A549 (cell line): ENCODE results near the gene ANKRD33. TPM values are rescaled to one million over a fixed set of nuclear protein-coding genes. Genes with fewer than 3 reads are reported as not detected.

Source experiments
- ATAC-seq, 2 experiments: fragments of 200-7000 bp in 1 of 2; fragments of >200 bp in 1 of 2; cut with Nextera tagmentation in 1 of 2; cut with Tn5 transposase in 1 of 2; 3 replicates each; pipeline versions ENCODE4 v1.8.0 to v1.9.1; 2018 to 2020; ENCODE audit warnings: mild to moderate bottlenecking in 1 of 2, moderate library complexity in 1 of 2
- CTCF ChIA-PET: fragments of 300-600 bp; sonication (Branson Sonifier 250); formaldehyde crosslinking; extraction: SDS; loops from one replicate; lab custom pipeline; 2021; ENCODE audit warnings: antibody characterized with exemption, inconsistent platforms; lab: Yijun Ruan, JAX
- POLR2A ChIA-PET: fragments of 350-600 bp; formaldehyde crosslinking; extraction: SDS; loops from one replicate; lab custom pipeline; 2021; ENCODE audit warnings: antibody characterized with exemption, inconsistent platforms; lab: Yijun Ruan, JAX
- DNase-seq, 2 experiments: peaks; one replicate each; pipeline versions ENCODE4 v3.0.0 to v3.0.0-alpha.2; 2011 to 2016; ENCODE audit warnings: low read depth in 1 of 2, low spot score in 1 of 2
- FAIRE-seq: peaks from 2 replicates; lab custom pipeline; 2011; peaks lifted over from hg19 to GRCh38; lab: Jason Lieb, UNC
- H3K27ac ChIP-seq, 2 experiments: fragments of >200 bp; sonication (Bioruptor Twin); formaldehyde crosslinking; 3 replicates each; pipeline ENCODE4 v1.5.1; 2016 to 2017
- H3K4me1 ChIP-seq: fragments of >200 bp; sonication (Bioruptor Twin); formaldehyde crosslinking; 3 replicates; pipeline ENCODE4 v1.6.1; 2016
- H3K4me2 ChIP-seq: fragments of >200 bp; sonication (Bioruptor Twin); formaldehyde crosslinking; 3 replicates; pipeline ENCODE4 v1.6.1; 2016
- H3K4me3 ChIP-seq: fragments of >200 bp; sonication (Bioruptor Twin); formaldehyde crosslinking; 3 replicates; pipeline ENCODE4 v1.5.1; 2016
- H3K9me3 ChIP-seq: fragments of >200 bp; sonication (Bioruptor Twin); formaldehyde crosslinking; 3 replicates; pipeline ENCODE4 v1.6.1; 2016
- ATOH8 ChIP-seq: fragments of 250-450 bp; sonication (Bioruptor Pico); IDR thresholded peaks from 2 replicates; pipeline ENCODE4 v1.5.0; 2020; ENCODE audit warnings: low read depth, mild to moderate bottlenecking, moderate library complexity
- CBX2 ChIP-seq: fragments of 200-600 bp; sonication (generic); IDR thresholded peaks from 2 replicates; pipeline ENCODE4 v1.6.1; 2016; ENCODE audit warnings: low read depth, mild to moderate bottlenecking, borderline replicate concordance
- CBX8 ChIP-seq: fragments of 200-600 bp; sonication (generic); IDR thresholded peaks from 2 replicates; pipeline ENCODE4 v1.6.1; 2016
- CHD2 ChIP-seq: fragments of 150-350 bp; IDR thresholded peaks from 2 replicates; pipeline ENCODE4 v1.6.1; 2014; ENCODE audit warnings: low read length; ENCODE audit not compliant: partially characterized antibody
- EHMT2 ChIP-seq: fragments of 200-600 bp; sonication (generic); IDR thresholded peaks from 2 replicates; pipeline ENCODE4 v1.6.1; 2016; ENCODE audit warnings: antibody characterized with exemption, low read depth, mild to moderate bottlenecking, moderate library complexity
- ELK1 ChIP-seq: fragments of 150-350 bp; IDR thresholded peaks from 2 replicates; pipeline ENCODE4 v1.6.1; 2014; ENCODE audit warnings: low read depth, mild to moderate bottlenecking, low read length
- EP300 ChIP-seq, 2 experiments: fragments of >200 bp; sonication (Bioruptor Twin); formaldehyde crosslinking; IDR thresholded peaks; 2 replicates in 1 of 2; 3 replicates in 1 of 2; pipeline ENCODE4 v1.6.1; 2016 to 2017
- FOXS1 ChIP-seq: fragments of 250-450 bp; sonication (Bioruptor Pico); IDR thresholded peaks from 2 replicates; pipeline ENCODE4 v1.5.0; 2020; ENCODE audit warnings: mild to moderate bottlenecking, moderate library complexity
- HOXA7 ChIP-seq: fragments of 250-450 bp; sonication (Bioruptor Pico); IDR thresholded peaks from 2 replicates; pipeline ENCODE4 v1.5.0; 2020; ENCODE audit warnings: mild to moderate bottlenecking, moderate library complexity
- HOXB5 ChIP-seq: fragments of 250-450 bp; sonication (Bioruptor Pico); IDR thresholded peaks from 2 replicates; pipeline ENCODE4 v1.5.0; 2020; ENCODE audit warnings: mild to moderate bottlenecking, moderate library complexity
- MAFK ChIP-seq: fragments of 450-650 bp; IDR thresholded peaks from 2 replicates; pipeline ENCODE4 v1.6.1; 2014; ENCODE audit not compliant: partially characterized antibody
- MAZ ChIP-seq: fragments of 150-350 bp; IDR thresholded peaks from 2 replicates; pipeline ENCODE4 v1.6.1; 2014; ENCODE audit warnings: antibody characterized with exemption, low read depth, low read length, borderline replicate concordance
- MYC ChIP-seq: IDR thresholded peaks from 2 replicates; pipeline ENCODE4 v1.6.1; 2012; ENCODE audit warnings: mild to moderate bottlenecking, inconsistent platforms, low read length, improper control_type of control experiment, borderline replicate concordance
- NPAS2 ChIP-seq: fragments of 250-450 bp; sonication (Bioruptor Pico); IDR thresholded peaks from 2 replicates; pipeline ENCODE4 v1.8.0; 2022; ENCODE audit warnings: mild to moderate bottlenecking, moderate library complexity, borderline replicate concordance
- NR3C1 ChIP-seq: fragments of >200 bp; sonication (Bioruptor Twin); formaldehyde crosslinking; IDR thresholded peaks from 3 replicates; pipeline ENCODE4 v1.6.1; 2017
- RAD21 ChIP-seq, 2 experiments: fragments of >200 bp in 1 of 2; sonication (Bioruptor Twin) in 1 of 2; formaldehyde crosslinking in 1 of 2; IDR thresholded peaks in 1 of 2; conservative IDR thresholded peaks in 1 of 2; 2 replicates in 1 of 2; 3 replicates in 1 of 2; pipeline ENCODE4 v1.6.1; 2012 to 2018; ENCODE audit warnings: inconsistent platforms in 1 of 2
- RARB ChIP-seq: fragments of 250-450 bp; sonication (Bioruptor Pico); IDR thresholded peaks from 2 replicates; pipeline ENCODE4 v1.8.0; 2021; ENCODE audit warnings: mild to moderate bottlenecking, moderate library complexity
- REST ChIP-seq: fragments of 200-600 bp; sonication (generic); IDR thresholded peaks from 2 replicates; pipeline ENCODE4 v1.6.1; 2016; ENCODE audit warnings: antibody characterized with exemption, mild to moderate bottlenecking, moderate library complexity
- RNF2 ChIP-seq: fragments of 200-600 bp; sonication (generic); IDR thresholded peaks from 2 replicates; pipeline ENCODE4 v1.6.1; 2016; ENCODE audit warnings: low read depth, mild to moderate bottlenecking, antibody characterized with exemption, moderate library complexity, borderline replicate concordance
- TFCP2L1 ChIP-seq: fragments of 250-450 bp; sonication (Bioruptor Pico); IDR thresholded peaks from 2 replicates; pipeline ENCODE4 v1.5.0; 2021; ENCODE audit warnings: mild to moderate bottlenecking
- ZFP36 ChIP-seq: fragments of 450-650 bp; IDR thresholded peaks from 2 replicates; pipeline ENCODE4 v1.6.1; 2014; ENCODE audit warnings: borderline replicate concordance; ENCODE audit not compliant: partially characterized antibody
- WGBS: methylation state at CpG from one replicate; pipeline ENCODE4 v1.1.6; 2017; ENCODE audit errors: missing lambda C conversion rate; 5-methylcytosine and 5-hydroxymethylcytosine counted together
- polyA plus RNA-seq, 4 experiments: library from polyadenylated mRNA; depleted of rRNA in 3 of 4; stranded (reverse); fragments of >200 nt; fragmentation: RNase III in 1 of 4; extraction: RNeasy Plus Mini Kit Qiagen cat#74134 plus additional on column Dnase treatment in 1 of 4; gene quantifications; 2 replicates in 3 of 4; 3 replicates in 1 of 4; pipeline ENCODE4 v1.2.3, GENCODE V29; 2011 to 2017
- TF ChIP-seq, protein P1 (sequence below): IDR thresholded peaks from 2 replicates; pipeline ENCODE4 v1.6.1; 2012; ENCODE audit warnings: low read depth, borderline replicate concordance
- TF ChIP-seq, protein P2 (sequence below): fragments of 450-650 bp; IDR thresholded peaks from 2 replicates; pipeline ENCODE4 v1.6.1; 2014; ENCODE audit warnings: antibody characterized with exemption

The ANKRD33 gene
- polyA plus RNA-seq, 2 of the 4 experiments (the other 2 are of a cell fraction) = not detected

GRCh38 chr12:51917041-51917590 is 29.2 kb downstream of the ANKRD33 start (continued):
- TF ChIP-seq REST (no peak), TFCP2L1 (CRISPR knock-in tag) (no peak), RNF2 (no peak), MYC (no peak), FOXS1 (CRISPR knock-in tag) (no peak), NR3C1 (no peak)

DNA sequence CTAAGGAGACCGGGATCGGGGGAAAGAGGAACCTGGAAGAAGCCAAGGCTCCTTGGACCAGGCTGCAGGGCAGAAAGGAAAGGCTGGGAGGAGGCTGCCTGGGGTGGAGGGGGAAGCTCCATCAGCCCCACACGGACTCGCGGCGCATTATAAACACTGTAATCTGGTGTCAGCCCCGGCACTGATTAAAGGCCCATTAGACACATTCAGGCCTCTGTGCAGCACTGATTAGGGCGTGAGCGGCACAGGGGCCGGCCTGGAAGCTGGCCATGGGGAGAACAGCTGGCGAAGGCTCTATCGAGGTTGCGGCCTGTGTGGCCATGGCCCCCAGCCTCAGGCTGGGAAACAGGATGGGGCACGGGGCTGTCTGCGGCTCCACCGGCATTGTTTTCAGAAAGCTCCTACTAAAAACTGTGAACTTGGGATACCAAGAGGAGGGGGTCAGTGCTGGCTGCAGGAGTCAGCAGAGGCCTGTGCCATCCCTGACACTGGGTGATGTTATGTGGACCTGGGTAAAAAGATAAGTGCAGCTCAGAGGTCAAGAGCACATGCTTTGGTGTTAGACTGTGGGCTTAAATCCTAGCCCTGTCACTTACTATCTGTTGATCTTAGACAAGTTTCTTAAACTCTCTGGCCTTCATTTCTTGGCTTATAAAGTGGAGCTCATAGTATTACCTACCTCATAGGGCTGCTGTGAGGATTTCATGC is 30.0 kb downstream of the ANKRD33 start:
- ATAC-seq = no peak
- H3K4me1 ChIP-seq = peaks cover 4% of the 10 kb centered on the region; the same call in 2 of the 3 replicates
- no peak overlapping the region for H3K27ac ChIP-seq
- H3K9me3 ChIP-seq = no peaks in the 10 kb centered on the region
- CTCF ChIA-PET = interaction anchor here (0.7 to 1.3 kb wide), 7 partner anchors 9 to 107 kb away, joined by 3 to 5 read pairs (median 3); partner anchors contain the start of gene ACVRL1
- 94% methylated on average over 16 of the region's 16 CpGs for WGBS
- no peak overlapping the region for H3K4me2 ChIP-seq
- no peak for TF ChIP-seq EP300 (IDR thresholded peaks at IDR 0.05)
- TF ChIP-seq MAFK = no peak
- TF ChIP-seq, protein P1, sequence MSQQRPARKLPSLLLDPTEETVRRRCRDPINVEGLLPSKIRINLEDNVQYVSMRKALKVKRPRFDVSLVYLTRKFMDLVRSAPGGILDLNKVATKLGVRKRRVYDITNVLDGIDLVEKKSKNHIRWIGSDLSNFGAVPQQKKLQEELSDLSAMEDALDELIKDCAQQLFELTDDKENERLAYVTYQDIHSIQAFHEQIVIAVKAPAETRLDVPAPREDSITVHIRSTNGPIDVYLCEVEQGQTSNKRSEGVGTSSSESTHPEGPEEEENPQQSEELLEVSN = no peak
- no peak for TF ChIP-seq CBX8
- no peak for TF ChIP-seq HOXA7 (CRISPR knock-in tag)
- TF ChIP-seq NPAS2 (CRISPR knock-in tag) = no peak
- no peak for TF ChIP-seq ATOH8
- no peak for TF ChIP-seq HOXB5 (CRISPR knock-in tag)
- no peak for TF ChIP-seq CBX2
- no peak for TF ChIP-seq ELK1
- no peak for TF ChIP-seq CHD2
- TF ChIP-seq RARB (CRISPR knock-in tag) = no peak
- no peak for TF ChIP-seq RAD21 (conservative IDR thresholded peaks at IDR 0.05 in 1 of 2, IDR thresholded peaks at IDR 0.05 in 1 of 2)
- no peak for TF ChIP-seq ZFP36
- TF ChIP-seq EHMT2 = no peak
- TF ChIP-seq, protein P2, sequence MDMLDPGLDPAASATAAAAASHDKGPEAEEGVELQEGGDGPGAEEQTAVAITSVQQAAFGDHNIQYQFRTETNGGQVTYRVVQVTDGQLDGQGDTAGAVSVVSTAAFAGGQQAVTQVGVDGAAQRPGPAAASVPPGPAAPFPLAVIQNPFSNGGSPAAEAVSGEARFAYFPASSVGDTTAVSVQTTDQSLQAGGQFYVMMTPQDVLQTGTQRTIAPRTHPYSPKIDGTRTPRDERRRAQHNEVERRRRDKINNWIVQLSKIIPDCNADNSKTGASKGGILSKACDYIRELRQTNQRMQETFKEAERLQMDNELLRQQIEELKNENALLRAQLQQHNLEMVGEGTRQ = no peak
- TF ChIP-seq MAZ = no peak
- TF ChIP-seq, all 56 proteins: peak for 0
- no peak overlapping the region for H3K4me3 ChIP-seq
- no peak for FAIRE-seq
- POLR2A ChIA-PET = no interaction called here
- no peak for DNase-seq
